CD4-positive, alpha-beta T cell (primary cell): ENCODE data around the gene RALGPS1. TPM values are rescaled to one million over a fixed set of nuclear protein-coding genes. Genes with fewer than 3 reads are reported as not detected.

Experiments
- ATAC-seq: fragments of 200-7000 bp; cut with Tn5 transposase; one replicate; pipeline ENCODE4 v1.10.0; 2022; ENCODE audit warnings: mild to moderate bottlenecking; ENCODE audit not compliant: poor library complexity
- CTCF ChIA-PET: fragments of 350-600 bp; sonication (Branson Sonifier 250); formaldehyde crosslinking; loops from one replicate; lab custom pipeline; 2021; ENCODE audit warnings: antibody characterized with exemption, inconsistent platforms; lab: Charles Lee
- POLR2A ChIA-PET: fragments of 350-600 bp; sonication (Branson Sonifier 250); formaldehyde crosslinking; loops from one replicate; lab custom pipeline; 2021; ENCODE audit warnings: antibody characterized with exemption, inconsistent platforms; lab: Charles Lee
- DNase-seq, 14 experiments: peaks; one replicate each; pipeline ENCODE4 v3.0.0-alpha.2; 2013 to 2020; ENCODE audit warnings: mixed read lengths in 2 of 14
- H3K27ac ChIP-seq, 2 donors: one replicate each; pipeline versions ENCODE4 v1.5.1 to v1.7.0; 2013; ENCODE audit warnings: low read length in 2 of 2, low read depth in 1 of 2, mild to moderate bottlenecking in 1 of 2
- H3K27me3 ChIP-seq, 2 experiments: 1 replicate in 1 of 2; 2 replicates in 1 of 2; pipeline versions ENCODE4 v1.6.1 to v1.7.0; 2013; ENCODE audit warnings: low read length in 2 of 2, control low read depth in 1 of 2, mild to moderate bottlenecking in 1 of 2, moderate library complexity in 1 of 2; ENCODE audit not compliant: insufficient read depth in 2 of 2, control insufficient read depth in 1 of 2
- H3K36me3 ChIP-seq: one replicate; pipeline ENCODE4 v1.6.1; 2013; ENCODE audit warnings: low read length, control low read depth; ENCODE audit not compliant: insufficient read depth
- H3K4me1 ChIP-seq: one replicate; pipeline ENCODE4 v1.6.1; 2013; ENCODE audit warnings: low read length, control low read depth; ENCODE audit not compliant: insufficient read depth
- H3K4me3 ChIP-seq: one replicate; pipeline ENCODE4 v1.5.1; 2013; ENCODE audit warnings: mild to moderate bottlenecking, low read length, moderate library complexity
- H3K9me3 ChIP-seq, 2 experiments: 1 replicate in 1 of 2; 2 replicates in 1 of 2; pipeline versions ENCODE4 v1.6.1 to v1.7.0; 2013; ENCODE audit warnings: low read length in 2 of 2, mild to moderate bottlenecking in 2 of 2, control low read depth in 1 of 2, moderate library complexity in 1 of 2; ENCODE audit not compliant: control insufficient read depth in 1 of 2, insufficient read depth in 1 of 2
- H3K27ac Mint-ChIP-seq: one replicate; pipeline ENCODE4 v1.8.0; 2020; ENCODE audit warnings: mixed read lengths
- H3K27me3 Mint-ChIP-seq: one replicate; pipeline ENCODE4 v1.8.0; 2021; ENCODE audit warnings: mixed read lengths
- H3K36me3 Mint-ChIP-seq: one replicate; pipeline ENCODE4 v1.8.0; 2021; ENCODE audit warnings: low read depth, mixed read lengths
- H3K4me1 Mint-ChIP-seq: one replicate; pipeline ENCODE4 v1.8.0; 2021; ENCODE audit warnings: low read depth, mixed read lengths
- H3K4me3 Mint-ChIP-seq: one replicate; pipeline ENCODE4 v1.8.0; 2020; ENCODE audit warnings: mild to moderate bottlenecking, mixed read lengths
- H3K9me3 Mint-ChIP-seq: one replicate; pipeline ENCODE4 v1.8.0; 2020; ENCODE audit warnings: mixed read lengths
- intact Hi-C, 2 experiments: fragments of 100-400 bp; cut with DNase I in 1 of 2; cut with micrococcal nuclease in 1 of 2; formaldehyde crosslinking; loops; one replicate each; pipeline versions ENCODE4 v1.15.1 to v1.9.0; 2023 to 2025; cut with DNase I, micrococcal nuclease
- total RNA-seq, 174 experiments: library from RNA in 2 of 174; stranded (reverse) in 2 of 174; gene quantifications; one replicate each; pipeline ENCODE4 v1.2.3 and lab custom pipeline; 2021 to 2026
- TF ChIP-seq, protein P1 (sequence below): fragments of 200-600 bp; IDR thresholded peaks from one replicate; pipeline ENCODE4 v1.8.0; 2022; ENCODE audit warnings: antibody characterized with exemption, mild to moderate bottlenecking

The RALGPS1 gene
- total RNA-seq, 2 experiments from 2014 or later, result 5.8 to 6.3 TPM

DNA sequence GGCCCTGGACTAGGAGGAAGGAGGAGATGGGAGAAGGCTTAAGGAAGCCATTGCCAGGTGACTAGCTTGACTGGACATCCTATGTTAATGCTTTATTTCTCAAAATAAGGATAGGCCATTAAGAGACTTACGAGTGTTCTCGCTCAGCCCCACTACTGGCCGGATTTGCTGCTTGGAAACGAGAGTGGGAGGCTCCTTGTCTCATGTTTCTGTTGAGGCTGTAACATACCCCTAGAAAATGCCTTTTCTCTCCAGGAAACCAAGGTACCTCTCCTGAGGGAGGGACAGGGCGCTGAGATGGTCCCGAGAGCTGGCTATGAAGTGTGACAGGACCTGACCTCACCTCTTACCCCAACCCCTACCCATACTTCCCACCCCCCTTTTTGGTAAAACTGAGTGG, 60.0 kb downstream of the RALGPS1 start:
- H3K36me3 ChIP-seq, result no peaks in the 10 kb centered on the region
- ChIA-PET POLR2A (no interaction called here), CTCF (interaction anchor here (1.8 kb wide), 1 partner anchor 13 kb away, joined by 4 read pairs; no protein-coding TSS in a partner anchor)
- no peaks in the 10 kb centered on the region for H3K4me1 Mint-ChIP-seq
- TF ChIP-seq, protein P1, sequence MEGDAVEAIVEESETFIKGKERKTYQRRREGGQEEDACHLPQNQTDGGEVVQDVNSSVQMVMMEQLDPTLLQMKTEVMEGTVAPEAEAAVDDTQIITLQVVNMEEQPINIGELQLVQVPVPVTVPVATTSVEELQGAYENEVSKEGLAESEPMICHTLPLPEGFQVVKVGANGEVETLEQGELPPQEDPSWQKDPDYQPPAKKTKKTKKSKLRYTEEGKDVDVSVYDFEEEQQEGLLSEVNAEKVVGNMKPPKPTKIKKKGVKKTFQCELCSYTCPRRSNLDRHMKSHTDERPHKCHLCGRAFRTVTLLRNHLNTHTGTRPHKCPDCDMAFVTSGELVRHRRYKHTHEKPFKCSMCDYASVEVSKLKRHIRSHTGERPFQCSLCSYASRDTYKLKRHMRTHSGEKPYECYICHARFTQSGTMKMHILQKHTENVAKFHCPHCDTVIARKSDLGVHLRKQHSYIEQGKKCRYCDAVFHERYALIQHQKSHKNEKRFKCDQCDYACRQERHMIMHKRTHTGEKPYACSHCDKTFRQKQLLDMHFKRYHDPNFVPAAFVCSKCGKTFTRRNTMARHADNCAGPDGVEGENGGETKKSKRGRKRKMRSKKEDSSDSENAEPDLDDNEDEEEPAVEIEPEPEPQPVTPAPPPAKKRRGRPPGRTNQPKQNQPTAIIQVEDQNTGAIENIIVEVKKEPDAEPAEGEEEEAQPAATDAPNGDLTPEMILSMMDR, result no peak
- H3K9me3 Mint-ChIP-seq, result no peaks in the 10 kb centered on the region
- H3K9me3 ChIP-seq, result no peaks in the 10 kb centered on the region
- no peaks in the 10 kb centered on the region for H3K36me3 Mint-ChIP-seq
- no peaks in the 10 kb centered on the region for H3K4me1 ChIP-seq
- H3K27me3 Mint-ChIP-seq, result peaks cover 38% of the 10 kb centered on the region
- ATAC-seq (no peak), DNase-seq (no peak)
- H3K27ac ChIP-seq, result no peak overlapping the region
- H3K4me3 ChIP-seq, result no peak overlapping the region
- intact Hi-C loops, result no loop called here
- H3K27me3 ChIP-seq, result no peaks in the 10 kb centered on the region
- no peak overlapping the region for H3K27ac Mint-ChIP-seq
- H3K4me3 Mint-ChIP-seq, result no peak overlapping the region

DNA sequence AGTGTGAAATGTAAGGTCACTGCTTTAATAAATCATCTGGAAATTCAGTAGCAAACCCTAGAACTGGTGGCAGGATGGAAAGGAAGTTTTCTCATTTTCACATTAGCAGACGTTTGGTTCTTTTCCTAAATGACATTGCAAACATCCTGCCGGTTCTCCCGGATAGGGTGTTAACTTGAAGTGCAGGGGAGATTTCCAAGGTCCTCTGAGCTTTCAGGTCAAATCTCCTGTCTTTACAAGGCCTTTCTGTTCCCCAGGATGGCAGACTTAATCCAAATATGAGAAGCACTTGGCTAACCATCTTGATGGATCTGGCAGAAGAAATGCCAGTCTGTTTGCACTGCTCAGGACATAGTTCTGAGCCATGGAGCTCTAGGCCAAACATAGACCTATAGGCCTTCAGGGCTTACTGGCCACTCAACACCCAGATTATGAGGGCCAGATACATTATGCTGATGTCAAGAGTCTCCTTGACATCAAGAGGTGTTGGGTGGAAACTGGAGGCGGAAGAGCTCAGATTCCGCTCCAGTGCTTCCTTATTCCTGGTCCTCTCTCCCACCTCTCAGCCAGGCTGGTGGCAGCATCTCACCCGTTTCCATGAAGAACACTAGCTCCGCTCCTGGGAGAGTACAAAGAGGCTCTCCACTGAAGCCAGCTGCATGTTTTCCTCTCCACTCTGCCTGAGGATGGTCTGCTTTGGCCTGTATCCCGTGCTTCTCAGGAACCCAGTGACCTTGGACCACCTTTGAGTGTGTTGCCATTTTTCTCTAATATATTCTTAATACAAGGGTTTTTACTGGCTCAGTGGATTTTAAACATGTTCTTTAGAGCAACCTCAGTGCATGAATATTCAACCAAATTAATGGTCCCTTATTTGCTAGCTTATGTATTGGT, 61.0 kb downstream of the RALGPS1 start:
- TF ChIP-seq, protein P1, result no peak
- Histone ChIP-seq H3K27me3 (no peaks in the 10 kb centered on the region), H3K4me1 (no peaks in the 10 kb centered on the region), H3K9me3 (no peaks in the 10 kb centered on the region), H3K36me3 (no peaks in the 10 kb centered on the region), H3K27ac (no peak overlapping the region), H3K4me3 (no peak overlapping the region)
- intact Hi-C loops, result no loop called here
- H3K27me3 Mint-ChIP-seq, result peaks cover 33% of the 10 kb centered on the region
- H3K36me3 Mint-ChIP-seq, result no peaks in the 10 kb centered on the region
- no peaks in the 10 kb centered on the region for H3K4me1 Mint-ChIP-seq
- CTCF ChIA-PET, result interaction anchor here (1.8 kb wide), 1 partner anchor 12 kb away, joined by 4 read pairs; no protein-coding TSS in a partner anchor
- H3K4me3 Mint-ChIP-seq, result no peak overlapping the region
- no peak for ATAC-seq
- H3K27ac Mint-ChIP-seq, result no peak overlapping the region
- POLR2A ChIA-PET, result interaction anchor here (0.9 kb wide), 1 partner anchor 10 kb away, joined by 4 read pairs; no protein-coding TSS in a partner anchor
- no peak for DNase-seq
- H3K9me3 Mint-ChIP-seq, result no peaks in the 10 kb centered on the region

DNA sequence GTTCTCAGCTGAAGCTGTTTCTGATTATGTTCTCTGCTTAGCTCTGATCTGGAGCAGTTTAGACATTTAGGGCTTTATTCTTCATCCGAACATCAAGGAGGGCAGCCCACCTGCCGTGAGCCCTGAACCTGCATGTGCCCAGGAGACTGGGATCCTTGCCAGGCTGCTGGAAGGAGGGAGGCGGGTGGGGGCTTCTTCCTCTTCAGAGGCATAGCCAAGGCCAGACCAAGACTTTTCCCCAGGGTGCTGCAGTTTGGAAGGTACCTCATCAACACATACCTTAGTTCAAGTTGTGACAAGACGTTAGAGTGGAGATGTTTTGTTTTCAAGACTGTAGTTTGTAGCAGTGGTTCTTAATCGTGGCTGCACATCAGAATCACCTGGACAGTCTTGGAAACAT, 64.9 kb downstream of the RALGPS1 start:
- H3K4me3 ChIP-seq, result no peak overlapping the region
- Mint-ChIP-seq H3K27me3 (peaks cover 59% of the 10 kb centered on the region), H3K27ac (no peak overlapping the region), H3K4me1 (peaks cover 6% of the 10 kb centered on the region), H3K36me3 (no peaks in the 10 kb centered on the region), H3K4me3 (no peak overlapping the region), H3K9me3 (peaks cover 4% of the 10 kb centered on the region)
- CTCF ChIA-PET, result no interaction called here
- peaks cover 4 to 8% of the 10 kb centered on the region in 2 experiments for H3K9me3 ChIP-seq
- no peaks in the 10 kb centered on the region for H3K36me3 ChIP-seq
- DNase-seq, result no peak
- peaks cover 14% of the 10 kb centered on the region for H3K4me1 ChIP-seq
- intact Hi-C loops, result no loop called here
- POLR2A ChIA-PET, result no interaction called here
- H3K27me3 ChIP-seq, result peaks cover 0 to 4% of the 10 kb centered on the region in 2 experiments
- no peak overlapping the region for H3K27ac ChIP-seq
- TF ChIP-seq, protein P1, result no peak
- no peak for ATAC-seq
